H9 (cell line): ENCODE results near the gene RAB3C. TPM values are rescaled to one million over a fixed set of nuclear protein-coding genes. Genes with fewer than 3 reads are reported as not detected.

Experiments
- DNase-seq: peaks from one replicate; pipeline ENCODE4 v3.0.0-alpha.2; 2017
- H2AFZ ChIP-seq: one replicate; pipeline ENCODE4 v1.6.1; 2013; ENCODE audit warnings: mild to moderate bottlenecking, low read length, control low read depth, moderate library complexity
- H2AK5ac ChIP-seq: 2 replicates; pipeline ENCODE4 v1.6.1; 2013; ENCODE audit warnings: low read length, control low read depth, mixed read lengths; ENCODE audit not compliant: insufficient read length
- H2BK120ac ChIP-seq: one replicate; pipeline ENCODE4 v1.6.1; 2013; ENCODE audit warnings: low read depth, mild to moderate bottlenecking, low read length, control low read depth, inconsistent platforms; ENCODE audit not compliant: poor library complexity, severe bottlenecking
- H2BK12ac ChIP-seq: 2 replicates; pipeline ENCODE4 v1.6.1; 2013; ENCODE audit warnings: low read length, control low read depth, mixed read lengths, low read depth; ENCODE audit not compliant: insufficient read length
- H2BK15ac ChIP-seq: 2 replicates; pipeline ENCODE4 v1.6.1; 2013; ENCODE audit warnings: low read depth, low read length, control low read depth
- H2BK20ac ChIP-seq: one replicate; pipeline ENCODE4 v1.6.1; 2013; ENCODE audit warnings: low read depth, mild to moderate bottlenecking, low read length, control low read depth, inconsistent platforms; ENCODE audit not compliant: poor library complexity, severe bottlenecking
- H2BK5ac ChIP-seq: 2 replicates; pipeline ENCODE4 v1.6.1; 2013; ENCODE audit warnings: low read length, control low read depth, mixed read lengths; ENCODE audit not compliant: insufficient read length
- H3K14ac ChIP-seq: 2 replicates; pipeline ENCODE4 v1.6.1; 2013; ENCODE audit warnings: low read length, control low read depth; ENCODE audit not compliant: insufficient read depth
- H3K18ac ChIP-seq: 2 replicates; pipeline ENCODE4 v1.6.1; 2013; ENCODE audit warnings: low read depth, mild to moderate bottlenecking, mixed read lengths, low read length, control low read depth; ENCODE audit not compliant: insufficient read length
- H3K23ac ChIP-seq: 2 replicates; pipeline ENCODE4 v1.6.1; 2013; ENCODE audit warnings: low read length, control low read depth, mixed read lengths, low read depth; ENCODE audit not compliant: insufficient read length
- H3K23me2 ChIP-seq: 2 replicates; pipeline ENCODE4 v1.6.1; 2013; ENCODE audit warnings: low read depth, mild to moderate bottlenecking, mixed read lengths, low read length, control low read depth; ENCODE audit not compliant: insufficient read length, poor library complexity, severe bottlenecking
- H3K27ac ChIP-seq: 2 replicates; pipeline ENCODE4 v1.5.1; 2013; ENCODE audit warnings: low read length, control low read depth, mixed read lengths, low read depth; ENCODE audit not compliant: insufficient read length
- H3K27me3 ChIP-seq: 2 replicates; pipeline ENCODE4 v1.6.1; 2013; ENCODE audit warnings: low read length, control low read depth, inconsistent platforms; ENCODE audit not compliant: insufficient read depth
- H3K4ac ChIP-seq: 2 replicates; pipeline ENCODE4 v1.6.1; 2013; ENCODE audit warnings: low read depth, mild to moderate bottlenecking, control low read depth, inconsistent platforms, low read length, moderate library complexity
- H3K4me1 ChIP-seq: 2 replicates; pipeline ENCODE4 v1.6.1; 2013; ENCODE audit warnings: low read length, control low read depth, inconsistent platforms; ENCODE audit not compliant: insufficient read depth
- H3K4me2 ChIP-seq: 2 replicates; pipeline ENCODE4 v1.6.1; 2013; ENCODE audit warnings: low read length, control low read depth, mixed read lengths; ENCODE audit not compliant: insufficient read length, insufficient read depth
- H3K56ac ChIP-seq: 2 replicates; pipeline ENCODE4 v1.6.1; 2013; ENCODE audit warnings: low read depth, mild to moderate bottlenecking, mixed read lengths, low read length, control low read depth; ENCODE audit not compliant: insufficient read length
- H3K79me1 ChIP-seq: 2 replicates; pipeline ENCODE4 v1.6.1; 2013; ENCODE audit warnings: low read depth, mild to moderate bottlenecking, moderate library complexity, low read length, control low read depth, inconsistent platforms; ENCODE audit not compliant: insufficient read depth, poor library complexity, severe bottlenecking
- H3K79me2 ChIP-seq: 2 replicates; pipeline ENCODE4 v1.6.1; 2013; ENCODE audit warnings: low read length, control low read depth, inconsistent platforms; ENCODE audit not compliant: insufficient read depth
- H3K9ac ChIP-seq: 2 replicates; pipeline ENCODE4 v1.6.1; 2013; ENCODE audit warnings: low read length, control low read depth, mixed read lengths; ENCODE audit not compliant: insufficient read length; ENCODE audit errors: extremely low read depth
- H3K9me3 ChIP-seq: one replicate; pipeline ENCODE4 v1.6.1; 2013; ENCODE audit warnings: low read depth, low read length, inconsistent platforms; ENCODE audit not compliant: control insufficient read depth
- H3T11ph ChIP-seq: one replicate; pipeline ENCODE4 v1.6.1; 2013; ENCODE audit warnings: mild to moderate bottlenecking, low read length, control low read depth, inconsistent platforms
- H4K20me1 ChIP-seq: one replicate; pipeline ENCODE4 v1.6.1; 2013; ENCODE audit not compliant: control insufficient read depth, insufficient read length, insufficient read depth
- H4K5ac ChIP-seq: 2 replicates; pipeline ENCODE4 v1.6.1; 2013; ENCODE audit warnings: low read depth, mild to moderate bottlenecking, mixed read lengths, low read length, control low read depth; ENCODE audit not compliant: insufficient read length
- H4K8ac ChIP-seq: replicated peaks from 2 replicates; pipeline ENCODE4 v1.6.1; 2013; ENCODE audit warnings: low read length, control low read depth, mixed read lengths, low read depth; ENCODE audit not compliant: insufficient read length
- H4K91ac ChIP-seq: 2 replicates; pipeline ENCODE4 v1.6.1; 2013; ENCODE audit warnings: low read depth, mild to moderate bottlenecking, moderate library complexity, mixed read lengths, low read length, control low read depth; ENCODE audit not compliant: insufficient read length
- H3K27ac Mint-ChIP-seq, 3 experiments: 2 replicates in 2 of 3; 3 replicates in 1 of 3; pipeline ENCODE4 v1.8.0; 2020 to 2021; ENCODE audit warnings: mixed read lengths in 3 of 3, mild to moderate bottlenecking in 1 of 3, moderate library complexity in 1 of 3
- H3K27me3 Mint-ChIP-seq: 2 replicates; pipeline ENCODE4 v1.8.0; 2021; ENCODE audit warnings: low read depth, mild to moderate bottlenecking, moderate library complexity, mixed read lengths
- H3K36me3 Mint-ChIP-seq, 3 experiments: 2 replicates in 2 of 3; 3 replicates in 1 of 3; pipeline ENCODE4 v1.8.0; 2020 to 2021; ENCODE audit warnings: low read depth in 3 of 3, mixed read lengths in 3 of 3; ENCODE audit not compliant: insufficient read depth in 1 of 3
- H3K4me1 Mint-ChIP-seq, 2 experiments: 2 replicates each; pipeline ENCODE4 v1.8.0; 2020; ENCODE audit warnings: mixed read lengths in 2 of 2
- H3K4me3 Mint-ChIP-seq, 2 experiments: 2 replicates in 1 of 2; 3 replicates in 1 of 2; pipeline ENCODE4 v1.8.0; 2020 to 2021; ENCODE audit warnings: mild to moderate bottlenecking in 2 of 2, mixed read lengths in 2 of 2, moderate library complexity in 1 of 2
- H3K9me3 Mint-ChIP-seq, 2 experiments: 2 replicates in 1 of 2; 3 replicates in 1 of 2; pipeline ENCODE4 v1.8.0; 2020; ENCODE audit warnings: mild to moderate bottlenecking in 2 of 2, mixed read lengths in 2 of 2, moderate library complexity in 1 of 2
- CTCF ChIP-seq: fragments of 200-600 bp; sonication (generic); conservative IDR thresholded peaks from 3 replicates; pipeline ENCODE4 v1.8.0; 2021; ENCODE audit warnings: antibody characterized with exemption, mild to moderate bottlenecking
- WGBS: extraction: QIAGEN DNeasy Blood & Tissue Kit; methylation state at CpG from one replicate; pipeline ENCODE4 v1.1.7; 2013; ENCODE audit warnings: missing lambda C conversion rate, low lambda C conversion rate, mixed read lengths; ENCODE audit not compliant: insufficient read length; ENCODE audit errors: extremely low coverage; 5-methylcytosine and 5-hydroxymethylcytosine counted together
- total RNA-seq: library from RNA; stranded (reverse); gene quantifications from 2 replicates; pipeline ENCODE4 v1.2.1, GENCODE V29; 2021

Gene RAB3C
- total RNA-seq, 1 experiment from 2014 or later, result 16.3 TPM

- Histone ChIP-seq H4K20me1 (no peaks in the 10 kb centered on the region), H3K23ac (no peak overlapping the region), H3K4me2 (no peak overlapping the region), H3K23me2 (no peaks in the 10 kb centered on the region), H3K56ac (no peak overlapping the region), H3K9ac (no peak overlapping the region), H3K18ac (no peak overlapping the region), H2BK15ac (no peak overlapping the region), H2BK12ac (no peak overlapping the region), H3K4me1 (no peaks in the 10 kb centered on the region), H4K5ac (no peak overlapping the region), H3K27ac (no peak overlapping the region), H2BK20ac (no peak overlapping the region), H2BK120ac (no peak overlapping the region), H2BK5ac (no peak overlapping the region), H4K8ac (no peak overlapping the region), H2AK5ac (no peak overlapping the region), H3K79me2 (no peaks in the 10 kb centered on the region), H3T11ph (no peak overlapping the region), H4K91ac (no peak overlapping the region), H2AFZ (no peak overlapping the region), H3K79me1 (no peaks in the 10 kb centered on the region), H3K4ac (no peak overlapping the region), H3K14ac (no peak overlapping the region), H3K9me3 (no peaks in the 10 kb centered on the region), H3K27me3 (no peaks in the 10 kb centered on the region)
- Mint-ChIP-seq H3K9me3 (no peaks in the 10 kb centered on the region; a peak in 1 of 5 replicates), H3K36me3 (peaks cover 2 to 3% (median 2%) of the 10 kb centered on the region in 3 experiments; a peak in 5 of 7 replicates), H3K4me1 (peaks cover 12 to 23% of the 10 kb centered on the region in 2 experiments), H3K4me3 (no peak overlapping the region), H3K27ac (peak overlapping the region in 1 of 3 experiments; percentile 39; a peak in 1 of 7 replicates), H3K27me3 (no peaks in the 10 kb centered on the region)
- TF ChIP-seq CTCF, result no peak
- WGBS, result no CpG with 5 or more reads among the region's 1 CpG
- no peak for DNase-seq
These were observed 148.8 kb downstream of the RAB3C start for GRCh38 chr5:58731641-58732040.
